Osteocyte (in vitro differentiated cells): ENCODE data around the gene NKX2-8. TPM values are rescaled to one million over a fixed set of nuclear protein-coding genes. Genes with fewer than 3 reads are reported as not detected.
"Not testable (repeated sequence)": the region's sequence is repeated elsewhere in the genome, so short reads cannot be mapped to it uniquely, and the experiment has no call there.

Source experiments
- DNase-seq: peaks from one replicate; pipeline ENCODE4 v3.0.0; 2021; ENCODE audit warnings: mixed read lengths; ENCODE audit not compliant: unreplicated experiment; ENCODE audit errors: extremely low spot score
- H3K27ac Mint-ChIP-seq: one replicate; pipeline ENCODE4 v1.8.0; 2021; ENCODE audit warnings: mild to moderate bottlenecking, mixed read lengths; ENCODE audit not compliant: unreplicated experiment
- H3K27me3 Mint-ChIP-seq: one replicate; pipeline ENCODE4 v1.8.0; 2021; ENCODE audit warnings: mixed read lengths; ENCODE audit not compliant: unreplicated experiment
- H3K36me3 Mint-ChIP-seq: one replicate; pipeline ENCODE4 v1.8.0; 2021; ENCODE audit warnings: mixed read lengths; ENCODE audit not compliant: unreplicated experiment
- H3K4me1 Mint-ChIP-seq: one replicate; pipeline ENCODE4 v1.8.0; 2021; ENCODE audit warnings: mixed read lengths; ENCODE audit not compliant: unreplicated experiment
- H3K4me3 Mint-ChIP-seq: one replicate; pipeline ENCODE4 v1.8.0; 2021; ENCODE audit warnings: mild to moderate bottlenecking, moderate library complexity, mixed read lengths; ENCODE audit not compliant: unreplicated experiment
- H3K9me3 Mint-ChIP-seq: one replicate; pipeline ENCODE4 v1.8.0; 2021; ENCODE audit warnings: mixed read lengths; ENCODE audit not compliant: unreplicated experiment
- CTCF ChIP-seq: fragments of 200-600 bp; sonication (generic); IDR thresholded peaks from 2 replicates; pipeline ENCODE4 v1.5.0; 2021; ENCODE audit warnings: antibody characterized with exemption, mild to moderate bottlenecking, moderate library complexity
- total RNA-seq: library from RNA; stranded (reverse); gene quantifications from 2 replicates; pipeline ENCODE4 v1.2.1, GENCODE V29; 2021

NKX2-8 gene
- total RNA-seq, 1 donor from 2014 or later, result not detected

GRCh38 chr14:36570065-36570464, 12.3 kb downstream of the NKX2-8 start:
- Mint-ChIP-seq H3K27ac (no peak overlapping the region), H3K27me3 (peaks cover 38% of the 10 kb centered on the region), H3K9me3 (no peaks in the 10 kb centered on the region), H3K4me1 (no peaks in the 10 kb centered on the region), H3K4me3 (no peak overlapping the region), H3K36me3 (no peaks in the 10 kb centered on the region)
- no peak for TF ChIP-seq CTCF
- no peak for DNase-seq

- no peak for DNase-seq
- Mint-ChIP-seq H3K27me3 (peaks cover 39% of the 10 kb centered on the region), H3K36me3 (no peaks in the 10 kb centered on the region), H3K9me3 (no peaks in the 10 kb centered on the region), H3K4me1 (no peaks in the 10 kb centered on the region), H3K4me3 (no peak overlapping the region), H3K27ac (no peak overlapping the region)
- peak; percentile 66 for TF ChIP-seq CTCF
These were observed 25.5 kb downstream of the NKX2-8 start for GRCh38 chr14:36556811-36557433.

- H3K27ac Mint-ChIP-seq, result no peak overlapping the region
- DNase-seq, result no peak
- no peaks in the 10 kb centered on the region for H3K4me1 Mint-ChIP-seq
- no peak overlapping the region for H3K4me3 Mint-ChIP-seq
- H3K9me3 Mint-ChIP-seq, result no peaks in the 10 kb centered on the region
- no peak for TF ChIP-seq CTCF
- H3K27me3 Mint-ChIP-seq, result peaks cover 36% of the 10 kb centered on the region
- no peaks in the 10 kb centered on the region for H3K36me3 Mint-ChIP-seq
These were observed 26.2 kb downstream of the NKX2-8 start for GRCh38 chr14:36555998-36556743.

- Mint-ChIP-seq H3K4me1 (no peaks in the 10 kb centered on the region), H3K27ac (no peak overlapping the region), H3K9me3 (no peaks in the 10 kb centered on the region), H3K36me3 (no peaks in the 10 kb centered on the region), H3K27me3 (peaks cover 32% of the 10 kb centered on the region), H3K4me3 (no peak overlapping the region)
- no peak for DNase-seq
- TF ChIP-seq CTCF, result peak; percentile 77
These were observed 28.7 kb downstream of the NKX2-8 start for GRCh38 chr14:36553656-36554260.

GRCh38 chr14:36550899-36551298, 31.5 kb downstream of the NKX2-8 start:
- H3K9me3 Mint-ChIP-seq, result no peaks in the 10 kb centered on the region
- TF ChIP-seq CTCF, result no peak
- H3K36me3 Mint-ChIP-seq, result no peaks in the 10 kb centered on the region
- H3K27ac Mint-ChIP-seq, result no peak overlapping the region
- H3K4me3 Mint-ChIP-seq, result no peak overlapping the region
- DNase-seq, result no peak
- no peaks in the 10 kb centered on the region for H3K4me1 Mint-ChIP-seq
- peaks cover 31% of the 10 kb centered on the region for H3K27me3 Mint-ChIP-seq

GRCh38 chr14:36544280-36544679, 38.1 kb downstream of the NKX2-8 start:
- not testable (repeated sequence) for H3K4me1 Mint-ChIP-seq, H3K4me3 Mint-ChIP-seq, H3K36me3 Mint-ChIP-seq, H3K27ac Mint-ChIP-seq, H3K9me3 Mint-ChIP-seq
- peaks cover 25% of the 10 kb centered on the region for H3K27me3 Mint-ChIP-seq
- DNase-seq, result peak; percentile 76
